HG03025 (cell line): ENCODE results near the gene HPGD.

Source experiments
- ATAC-seq: cut with Tn5 transposase; IDR thresholded peaks from one replicate; pipeline ENCODE4 v1.9.1; 2021; ENCODE audit warnings: mild to moderate bottlenecking, moderate library complexity; ENCODE audit not compliant: unreplicated experiment, low FRiP score

Gene HPGD

DNA sequence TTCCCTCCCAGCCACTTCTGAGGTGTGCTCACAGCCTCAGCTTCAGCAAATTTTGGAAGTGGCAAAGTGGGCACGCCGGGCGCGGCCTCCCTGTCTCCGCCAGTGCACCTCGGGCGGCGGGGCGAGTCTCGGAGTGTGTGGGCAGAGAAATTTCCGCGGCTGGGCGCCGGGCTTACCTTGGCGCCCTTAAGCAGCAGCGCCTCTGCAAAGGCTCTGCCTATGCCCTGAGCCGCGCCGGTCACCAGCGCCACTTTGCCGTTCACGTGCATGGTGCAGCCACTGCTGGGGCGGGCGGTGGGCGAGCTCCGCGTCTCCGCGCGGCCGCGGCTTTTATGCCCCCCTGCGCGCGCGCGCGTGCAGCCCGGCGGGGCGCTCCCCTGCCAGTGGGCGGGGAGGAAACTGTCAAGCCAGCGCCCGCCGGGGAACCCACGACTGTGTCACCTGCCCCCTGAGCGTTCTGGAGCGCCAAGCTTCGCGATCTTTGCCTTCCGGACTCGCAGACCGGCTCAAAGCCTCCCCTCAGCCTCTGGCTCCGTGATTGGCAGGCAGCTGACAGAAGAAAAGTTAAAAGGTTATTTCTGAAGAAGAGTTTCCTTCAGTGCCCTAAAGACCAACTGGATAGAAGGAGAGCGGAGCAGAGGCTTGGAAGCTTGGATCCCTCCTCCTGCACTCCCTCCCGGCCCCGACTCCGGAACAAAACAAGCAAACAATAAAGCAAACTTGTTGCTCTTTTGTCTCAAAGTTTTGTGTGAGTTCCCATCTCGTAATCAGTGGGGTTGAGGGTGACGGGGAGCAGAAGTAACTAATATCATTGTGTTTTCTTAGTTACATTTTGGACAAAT, at the start of gene HPGD:
TSS of gene HPGD (minus strand) at position 306 of the 842 bp plus-strand sequence. CDS start at position 269, 37 bp downstream.
- peak; percentile 72 for ATAC-seq

DNA sequence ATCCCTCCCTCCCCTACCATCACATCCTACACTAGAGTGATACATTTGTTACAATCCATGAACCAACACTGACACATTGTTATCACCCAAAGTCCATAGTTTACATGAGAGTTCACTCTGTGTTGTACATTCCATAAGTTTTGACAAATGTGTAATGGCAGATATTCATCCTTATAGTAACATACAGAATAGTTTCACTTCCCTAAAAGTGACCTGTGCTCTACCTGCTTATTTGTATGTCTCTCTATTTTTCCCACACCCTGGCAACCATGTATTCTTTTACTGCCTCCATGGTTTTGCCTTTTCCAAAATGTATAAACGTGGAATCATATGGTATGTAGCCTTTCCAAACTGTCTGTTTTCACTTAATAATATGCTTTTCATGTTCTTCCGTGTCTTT, 42.2 kb upstream of the HPGD start:
- ATAC-seq = no peak

- ATAC-seq = no peak
Observed at GRCh38 chr4:174563399-174563798, 41.1 kb upstream of the HPGD start.

- no peak for ATAC-seq
Observed at GRCh38 chr4:174561560-174561959, 39.3 kb upstream of the HPGD start.

DNA sequence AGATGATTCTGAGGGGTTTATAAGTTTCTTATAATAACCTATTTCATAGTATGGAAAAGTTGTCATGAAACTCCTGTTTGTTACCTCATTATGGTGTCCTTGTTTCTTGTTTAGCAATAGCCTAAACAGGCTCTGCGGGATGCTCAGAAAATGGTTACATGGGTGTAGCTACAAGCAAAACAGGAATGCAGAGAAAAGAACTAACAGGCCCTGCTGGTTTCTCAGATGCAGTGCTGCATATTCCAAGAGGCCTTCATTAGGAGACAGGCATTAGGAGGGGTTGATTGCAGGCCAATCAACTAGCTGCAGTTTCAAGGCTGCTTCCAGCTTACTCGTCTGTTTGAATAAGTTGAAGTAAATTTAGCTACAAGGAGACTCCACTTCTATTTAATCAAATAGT, 37.6 kb upstream of the HPGD start:
- ATAC-seq = no peak

DNA sequence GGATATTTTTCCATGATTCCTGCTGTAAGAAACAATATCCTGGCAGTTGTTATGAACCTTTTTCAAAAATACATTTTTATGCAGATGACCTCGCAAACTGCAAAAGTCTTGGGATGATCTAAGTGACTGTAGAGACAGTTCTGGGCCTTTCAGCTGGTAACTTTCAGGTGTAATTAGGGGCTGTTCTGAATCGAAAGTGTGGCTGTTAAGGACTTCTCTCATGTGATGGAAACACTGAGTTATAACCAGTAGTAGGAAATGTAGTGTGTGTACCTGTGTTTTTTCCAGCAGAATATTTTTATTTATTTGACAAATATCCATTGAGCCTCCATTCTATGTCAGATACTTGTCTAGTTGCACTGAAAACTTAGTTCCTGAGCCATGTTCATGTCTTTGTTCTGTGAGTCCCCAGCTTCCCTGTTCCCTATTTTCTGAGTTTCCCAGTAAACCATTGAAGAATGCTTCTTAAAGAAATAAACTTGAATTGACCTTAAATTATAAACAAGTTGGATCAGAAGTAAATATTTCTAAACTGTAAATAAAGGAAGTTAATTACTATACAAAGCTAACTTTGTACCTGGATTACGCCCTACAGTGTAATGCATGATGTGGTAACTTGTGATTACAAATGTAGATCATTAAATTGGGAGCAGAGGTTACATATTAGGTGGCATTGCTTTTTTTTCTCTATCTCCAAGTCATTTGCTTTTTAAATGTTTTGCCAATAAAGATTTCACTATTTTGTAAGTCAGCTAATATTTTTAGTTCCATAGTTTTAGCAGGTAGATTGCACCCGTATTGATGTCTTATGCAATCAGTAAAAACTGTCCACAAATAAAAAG, 33.7 kb upstream of the HPGD start:
- no peak for ATAC-seq

DNA sequence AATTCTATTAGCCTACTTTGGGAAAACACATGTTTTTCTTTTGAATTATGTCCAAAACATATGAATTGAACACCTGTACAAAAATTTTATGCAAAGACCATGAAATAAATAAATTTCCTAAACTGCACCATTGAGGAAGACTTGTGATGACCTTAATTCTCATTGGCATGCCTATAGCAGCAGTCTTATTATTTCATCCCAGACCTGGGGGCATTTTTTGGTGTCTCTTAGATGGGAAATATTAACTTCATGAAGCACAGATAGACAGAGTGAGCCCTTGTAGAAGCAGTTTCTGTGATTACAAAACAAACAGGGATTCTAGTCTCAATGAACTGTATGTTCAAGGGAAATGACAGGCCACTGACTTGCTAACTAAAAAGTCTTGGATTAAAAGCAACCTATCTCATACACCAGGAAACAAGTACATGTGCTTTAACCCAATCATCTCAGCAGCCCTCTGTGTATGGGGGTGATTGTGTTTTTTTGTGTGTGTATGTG, 32.0 kb upstream of the HPGD start:
- ATAC-seq = no peak

- ATAC-seq = no peak
Observed at GRCh38 chr4:174553828-174554227, 31.5 kb upstream of the HPGD start.

DNA sequence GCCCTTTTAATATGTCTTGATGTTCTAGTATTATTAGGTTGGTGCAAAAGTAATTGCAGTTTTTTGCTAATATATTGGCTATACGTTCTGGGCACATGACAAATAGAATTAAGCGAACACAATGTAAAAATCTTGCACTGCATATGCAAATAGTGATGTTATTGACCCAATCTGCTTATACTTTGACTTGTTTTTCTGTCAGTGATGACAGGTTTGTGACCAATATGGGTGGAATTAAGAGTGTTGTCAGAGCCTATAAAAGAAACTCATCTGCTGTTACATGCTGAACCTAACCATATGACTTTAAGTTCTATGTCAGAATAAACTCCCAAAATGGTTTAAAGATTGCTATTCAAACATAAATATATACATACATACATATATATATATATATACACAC, 30.7 kb upstream of the HPGD start:
- ATAC-seq = no peak

DNA sequence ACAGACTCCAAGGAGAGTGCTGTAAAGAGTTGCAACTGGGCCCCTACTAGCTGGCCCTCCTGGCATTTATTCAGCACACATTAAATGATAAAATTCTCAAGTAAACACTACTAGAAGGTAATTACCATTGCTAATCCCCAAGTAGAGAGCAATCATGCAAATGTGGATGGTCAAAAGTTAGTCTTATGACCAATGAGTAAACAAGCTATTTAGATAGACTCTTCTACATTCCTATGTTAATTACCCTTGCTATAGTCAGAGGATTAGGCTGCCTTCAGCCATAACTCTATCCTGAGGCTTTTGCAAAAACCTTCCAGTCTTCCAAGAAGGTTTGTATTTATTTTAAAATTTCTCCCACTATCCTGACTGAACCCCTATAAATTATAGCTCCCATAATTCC, 28.3 kb upstream of the HPGD start:
- no peak for ATAC-seq

DNA sequence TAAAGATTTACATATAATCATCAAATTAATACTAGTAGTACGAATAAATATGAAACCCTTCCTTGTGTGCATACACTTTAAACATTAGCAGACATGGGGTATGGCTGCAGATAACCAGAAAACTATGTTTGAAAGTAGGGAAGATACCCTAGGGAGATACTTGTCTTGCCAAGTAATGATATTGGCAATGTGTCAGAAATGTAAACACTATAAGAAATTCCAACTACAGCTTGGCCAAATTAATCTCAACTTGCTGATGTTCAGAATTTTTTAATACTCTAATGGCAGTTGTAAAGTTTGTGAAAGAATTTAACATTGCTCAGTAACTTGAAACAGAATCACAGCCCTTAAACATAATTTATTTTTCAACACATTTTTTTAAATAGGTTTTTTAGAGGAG, 27.4 kb upstream of the HPGD start:
- ATAC-seq = no peak

DNA sequence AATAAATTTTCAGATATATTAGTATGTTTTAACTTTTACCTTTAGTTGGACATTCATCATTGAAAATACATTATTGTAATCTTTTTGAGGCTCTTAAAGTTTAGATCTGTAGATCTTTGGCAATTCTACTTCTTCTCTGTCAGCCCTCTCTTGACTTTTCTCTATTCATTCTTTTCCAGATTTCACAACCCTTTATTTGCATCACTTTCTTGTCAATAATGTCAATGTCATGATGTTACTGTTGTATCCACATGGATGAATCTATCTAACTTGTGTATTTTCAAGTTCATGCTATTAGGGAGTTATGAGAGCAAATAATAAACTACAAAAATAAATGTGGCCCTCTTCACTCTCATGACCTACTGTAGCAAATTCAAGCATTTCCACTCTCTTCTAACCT, 23.0 kb upstream of the HPGD start:
- no peak for ATAC-seq

GRCh38 chr4:174544496-174544895, 22.2 kb upstream of the HPGD start:
- ATAC-seq = no peak

GRCh38 chr4:174540175-174540574, 17.9 kb upstream of the HPGD start:
- no peak for ATAC-seq

GRCh38 chr4:174539571-174539970, 17.3 kb upstream of the HPGD start:
- no peak for ATAC-seq

DNA sequence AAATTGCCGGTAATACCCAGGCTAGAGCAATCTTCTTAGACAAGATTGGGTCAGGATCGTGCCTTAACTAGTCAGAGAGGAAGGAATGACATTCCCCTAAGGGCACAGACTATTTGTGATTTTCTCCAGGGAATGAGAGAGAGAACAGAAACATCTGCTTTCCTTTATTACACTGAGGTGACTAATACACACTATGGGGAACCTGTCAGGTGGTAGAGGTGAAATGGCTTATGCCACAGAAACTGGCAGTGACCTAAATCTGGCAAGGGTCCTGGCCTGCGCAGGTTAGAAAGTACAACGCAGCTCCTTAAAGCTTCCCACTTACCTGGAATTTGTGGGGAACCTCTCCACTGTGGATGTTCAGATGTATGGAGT, 16.6 kb upstream of the HPGD start:
- ATAC-seq = no peak

DNA sequence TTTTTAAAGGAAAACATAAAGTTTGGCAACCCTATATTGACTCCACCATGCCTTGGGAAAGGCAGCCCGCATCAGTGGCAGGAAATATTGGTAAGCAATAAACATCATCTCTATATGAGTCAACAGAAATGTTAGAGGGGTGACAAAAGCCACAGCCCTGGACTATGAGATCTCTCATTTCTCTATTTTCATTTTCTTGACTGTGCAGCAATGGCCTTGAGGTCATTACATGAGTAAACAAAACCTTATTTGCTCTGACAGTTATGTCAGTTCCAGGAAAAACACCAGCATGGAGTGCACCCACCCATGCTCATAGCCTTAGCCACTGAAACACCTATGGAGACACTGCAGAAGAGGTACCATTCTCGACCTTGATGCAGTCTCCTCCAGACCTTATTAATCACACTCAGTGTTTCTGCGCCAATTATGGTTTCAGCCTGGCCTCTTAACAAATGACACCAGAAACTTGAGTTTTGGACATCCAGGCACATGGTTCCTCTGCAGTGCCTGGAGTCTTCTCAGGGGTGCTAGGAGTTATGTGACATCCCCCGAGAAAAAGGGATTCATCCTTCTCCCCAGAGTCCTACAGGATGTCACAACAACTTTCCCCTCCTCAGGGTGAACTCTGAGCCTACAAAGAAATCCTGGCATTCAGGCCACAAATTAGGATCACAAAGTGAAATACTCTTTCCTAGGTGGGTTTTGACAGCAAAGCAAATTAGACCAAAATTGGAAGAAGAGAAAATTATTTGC, 16.0 kb upstream of the HPGD start:
- ATAC-seq = peak; percentile 97

GRCh38 chr4:174537634-174538033, 15.3 kb upstream of the HPGD start:
- peak; percentile 11 for ATAC-seq

- ATAC-seq = no peak
Observed at GRCh38 chr4:174534461-174534860, 12.2 kb upstream of the HPGD start.

- ATAC-seq = no peak
Observed at GRCh38 chr4:174532445-174532844, 10.2 kb upstream of the HPGD start.

DNA sequence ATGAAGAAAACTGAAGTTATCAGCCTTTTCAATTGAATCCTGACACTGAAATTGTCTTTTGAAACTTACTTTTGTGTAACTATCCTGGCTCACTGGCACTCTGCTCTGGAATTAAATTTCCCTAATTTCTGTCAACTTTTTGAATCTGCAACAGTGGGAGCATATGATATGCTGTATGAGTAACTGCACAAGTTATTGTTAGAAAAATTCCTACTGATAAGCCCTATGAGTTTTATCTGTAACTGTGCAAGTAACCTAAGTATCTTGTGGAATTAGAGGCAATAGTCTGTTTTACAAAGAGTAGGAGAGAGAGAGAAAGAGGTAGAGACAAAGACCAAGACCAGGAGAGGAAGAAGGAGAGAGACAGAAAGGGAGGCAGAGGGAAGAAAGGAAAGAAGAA, 9.2 kb upstream of the HPGD start:
- no peak for ATAC-seq
